Activated CD4-positive, alpha-beta memory T cell treated with anti-CD3 and anti-CD28 coated beads, Interleukin-2, amount 10 ng/mL, durations not matched to agents 7 days and 5 days (primary cell): ENCODE measurements around the gene SFRP5. TPM values are rescaled to one million over a fixed set of nuclear protein-coding genes. Genes with fewer than 3 reads are reported as not detected.
A peak's percentile ranks its signal among the peaks of the same experiment; 100 is the strongest.

ENCODE experiments used
- CTCF ChIA-PET: fragments of 350-600 bp; sonication (Branson Sonifier 250); formaldehyde crosslinking; loops from one replicate; lab custom pipeline; 2021; ENCODE audit warnings: antibody characterized with exemption, inconsistent platforms; lab: Charles Lee
- POLR2A ChIA-PET: fragments of 350-600 bp; sonication (Branson Sonifier 250); formaldehyde crosslinking; loops from one replicate; lab custom pipeline; 2021; ENCODE audit warnings: antibody characterized with exemption; lab: Charles Lee
- DNase-seq: peaks from one replicate; pipeline ENCODE4 v3.0.0-alpha.2; 2020
- H3K27ac Mint-ChIP-seq: one replicate; pipeline ENCODE4 v1.8.0; 2021; ENCODE audit warnings: mild to moderate bottlenecking, mixed read lengths
- H3K27me3 Mint-ChIP-seq: one replicate; pipeline ENCODE4 v1.8.0; 2021; ENCODE audit warnings: mixed read lengths
- H3K36me3 Mint-ChIP-seq: one replicate; pipeline ENCODE4 v1.8.0; 2021; ENCODE audit warnings: low read depth, mixed read lengths
- H3K4me1 Mint-ChIP-seq: one replicate; pipeline ENCODE4 v1.8.0; 2021; ENCODE audit warnings: mixed read lengths
- H3K4me3 Mint-ChIP-seq: one replicate; pipeline ENCODE4 v1.8.0; 2021; ENCODE audit warnings: mild to moderate bottlenecking, mixed read lengths
- H3K9me3 Mint-ChIP-seq: one replicate; pipeline ENCODE4 v1.8.0; 2021; ENCODE audit warnings: mixed read lengths
- total RNA-seq, 2 experiments: library from RNA; stranded (reverse); gene quantifications; one replicate each; pipeline ENCODE4 v1.2.3, GENCODE V29; 2021

SFRP5 gene
- total RNA-seq, 2 experiments from 2014 or later: not detected

- ChIA-PET POLR2A (no interaction called here), CTCF (interaction anchor here (1.0 to 2.6 kb wide), 3 partner anchors 57 to 110 kb away, joined by 3 to 13 read pairs (median 4); no protein-coding TSS in a partner anchor)
- DNase-seq: no peak
- no peaks in the 10 kb centered on the region for H3K27me3 Mint-ChIP-seq
- no peaks in the 10 kb centered on the region for H3K4me1 Mint-ChIP-seq
- no peak overlapping the region for H3K4me3 Mint-ChIP-seq
- H3K9me3 Mint-ChIP-seq: no peaks in the 10 kb centered on the region
- no peak overlapping the region for H3K27ac Mint-ChIP-seq
- H3K36me3 Mint-ChIP-seq: peaks cover 32% of the 10 kb centered on the region
Measured at GRCh38 chr10:97759946-97760345, 11.9 kb downstream of the SFRP5 start.

DNA sequence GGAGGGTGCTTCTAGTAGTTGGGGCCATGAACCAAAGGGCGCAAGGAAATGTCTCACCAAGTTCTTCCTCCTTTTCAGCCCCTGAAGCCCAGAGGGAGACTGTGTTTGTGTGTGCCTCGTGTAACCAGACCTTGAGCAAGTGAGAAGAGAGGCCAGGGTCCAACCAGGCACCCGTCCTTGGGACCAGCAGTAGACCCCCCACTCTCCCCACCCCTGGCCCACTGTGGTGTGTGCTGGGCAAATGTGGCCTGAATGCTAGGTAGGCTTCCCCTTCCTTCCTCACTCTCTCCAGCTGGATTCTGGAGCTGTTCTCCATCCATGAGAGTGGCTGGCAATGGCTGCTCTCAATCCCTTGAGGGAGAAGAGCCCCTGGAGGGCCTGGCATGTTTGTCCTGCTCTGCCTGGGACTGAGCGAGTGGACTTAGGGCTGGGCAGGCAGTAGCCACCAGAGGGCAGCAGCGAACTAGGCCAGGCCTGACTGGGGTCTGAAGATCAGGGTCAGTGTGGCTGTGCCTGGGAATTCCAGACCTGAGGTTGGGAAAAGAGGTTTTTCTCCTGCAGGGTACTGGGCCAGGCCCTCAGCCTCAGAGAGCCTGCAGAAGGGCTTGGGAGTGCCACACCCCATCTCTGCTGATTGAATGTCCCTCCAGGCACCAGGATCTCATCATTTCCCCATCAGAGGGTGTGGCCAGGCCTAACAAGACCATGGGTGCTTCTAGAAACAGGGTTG lies 12.5 kb downstream of the SFRP5 start:
- no peaks in the 10 kb centered on the region for H3K4me1 Mint-ChIP-seq
- peak; percentile 50 for DNase-seq
- POLR2A ChIA-PET: no interaction called here
- no peaks in the 10 kb centered on the region for H3K9me3 Mint-ChIP-seq
- H3K27ac Mint-ChIP-seq: no peak overlapping the region
- no peak overlapping the region for H3K4me3 Mint-ChIP-seq
- no peaks in the 10 kb centered on the region for H3K27me3 Mint-ChIP-seq
- H3K36me3 Mint-ChIP-seq: peaks cover 37% of the 10 kb centered on the region
- CTCF ChIA-PET: interaction anchor here (1.2 to 2.6 kb wide), 3 partner anchors 16 to 110 kb away, joined by 4 to 13 read pairs (median 4); no protein-coding TSS in a partner anchor

GRCh38 chr10:97757471-97757870 lies 14.3 kb downstream of the SFRP5 start:
- H3K27me3 Mint-ChIP-seq: no peaks in the 10 kb centered on the region
- no peak for DNase-seq
- H3K27ac Mint-ChIP-seq: no peak overlapping the region
- no peaks in the 10 kb centered on the region for H3K9me3 Mint-ChIP-seq
- no peaks in the 10 kb centered on the region for H3K4me1 Mint-ChIP-seq
- CTCF ChIA-PET: no interaction called here
- H3K36me3 Mint-ChIP-seq: peaks cover 47% of the 10 kb centered on the region
- H3K4me3 Mint-ChIP-seq: no peak overlapping the region
- POLR2A ChIA-PET: no interaction called here

DNA sequence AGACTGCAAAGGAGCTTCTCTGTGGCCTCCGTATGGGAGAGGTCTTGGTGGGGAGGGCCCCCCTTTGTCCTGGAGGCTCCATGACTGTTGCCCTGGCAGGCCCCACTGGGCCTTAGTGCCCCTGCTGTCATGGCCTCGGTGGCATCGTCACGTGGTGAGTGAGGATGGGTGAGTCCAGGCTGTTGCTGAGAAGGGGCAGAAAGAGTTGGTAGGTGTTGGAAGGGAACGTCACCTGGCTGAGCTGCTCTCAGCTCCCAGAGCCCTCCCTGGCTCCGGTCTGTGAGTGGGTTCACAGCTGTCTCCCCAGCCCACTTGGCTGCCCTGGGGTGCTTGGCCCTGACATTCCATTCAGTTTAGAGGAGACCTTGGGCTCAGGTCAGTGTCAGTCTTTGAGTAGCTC lies 16.1 kb downstream of the SFRP5 start:
- POLR2A ChIA-PET: no interaction called here
- no peak for DNase-seq
- no peaks in the 10 kb centered on the region for H3K27me3 Mint-ChIP-seq
- no peak overlapping the region for H3K4me3 Mint-ChIP-seq
- CTCF ChIA-PET: interaction anchor here (1.1 kb wide), 1 partner anchor 12 kb away, joined by 3 read pairs; no protein-coding TSS in a partner anchor
- no peaks in the 10 kb centered on the region for H3K4me1 Mint-ChIP-seq
- no peaks in the 10 kb centered on the region for H3K9me3 Mint-ChIP-seq
- H3K36me3 Mint-ChIP-seq: peaks cover 53% of the 10 kb centered on the region
- H3K27ac Mint-ChIP-seq: no peak overlapping the region

- Mint-ChIP-seq H3K36me3 (peaks cover 51% of the 10 kb centered on the region), H3K4me1 (no peaks in the 10 kb centered on the region), H3K9me3 (no peaks in the 10 kb centered on the region), H3K27me3 (no peaks in the 10 kb centered on the region), H3K27ac (no peak overlapping the region), H3K4me3 (no peak overlapping the region)
- ChIA-PET CTCF (interaction anchor here (1.1 kb wide), 1 partner anchor 11 kb away, joined by 3 read pairs; no protein-coding TSS in a partner anchor), POLR2A (no interaction called here)
- DNase-seq: no peak
Measured at GRCh38 chr10:97754726-97755125, 17.1 kb downstream of the SFRP5 start.

GRCh38 chr10:97752956-97753355 lies 18.8 kb downstream of the SFRP5 start:
- Mint-ChIP-seq H3K36me3 (peaks cover 51% of the 10 kb centered on the region), H3K9me3 (no peaks in the 10 kb centered on the region), H3K27ac (no peak overlapping the region), H3K4me3 (no peak overlapping the region), H3K27me3 (no peaks in the 10 kb centered on the region), H3K4me1 (no peaks in the 10 kb centered on the region)
- ChIA-PET POLR2A (no interaction called here), CTCF (interaction anchor here (1.1 to 1.5 kb wide), 2 partner anchors 17 to 124 kb away, joined by 3 to 5 read pairs; partner anchors contain the start of gene ZFYVE27)
- no peak for DNase-seq

DNA sequence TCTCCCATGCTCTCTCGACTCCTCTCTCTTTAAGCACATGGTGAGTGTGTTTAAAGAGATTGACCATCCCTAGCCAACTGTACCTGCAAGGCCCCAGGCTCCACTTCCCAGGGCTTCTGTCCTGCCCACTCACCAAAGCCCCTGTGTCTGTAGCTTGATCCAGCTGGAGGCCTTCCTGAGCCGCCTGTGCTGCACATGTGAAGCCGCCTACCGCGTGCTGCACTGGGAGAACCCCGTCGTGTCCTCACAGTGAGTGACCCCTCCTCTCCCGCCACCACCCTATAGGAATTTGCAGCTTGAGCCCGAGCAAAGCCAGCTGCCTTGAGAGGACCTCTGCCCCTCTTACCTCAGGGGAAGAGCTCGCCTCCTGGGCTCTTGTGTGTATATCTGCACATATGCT lies 23.7 kb downstream of the SFRP5 start:
- Mint-ChIP-seq H3K36me3 (peaks cover 54% of the 10 kb centered on the region), H3K27me3 (no peaks in the 10 kb centered on the region), H3K4me3 (no peak overlapping the region), H3K9me3 (no peaks in the 10 kb centered on the region), H3K4me1 (no peaks in the 10 kb centered on the region), H3K27ac (no peak overlapping the region)
- CTCF ChIA-PET: interaction anchor here (1.3 to 1.5 kb wide), 3 partner anchors 11 to 121 kb away, joined by 3 to 4 read pairs (median 4); partner anchors contain the start of genes AVPI1 and ZFYVE27
- POLR2A ChIA-PET: interaction anchor here (1.2 to 1.8 kb wide), 2 partner anchors 9 to 12 kb away, joined by 3 to 5 read pairs; partner anchors contain the start of gene ZFYVE27
- no peak for DNase-seq

- ChIA-PET CTCF (interaction anchor here (1.0 to 1.5 kb wide), 3 partner anchors 11 to 280 kb away, joined by 3 to 4 read pairs (median 4); partner anchors contain the start of genes AVPI1 and ZFYVE27), POLR2A (interaction anchor here (1.2 to 1.8 kb wide), 2 partner anchors 9 to 11 kb away, joined by 3 to 5 read pairs; partner anchors contain the start of gene ZFYVE27)
- H3K4me1 Mint-ChIP-seq: no peaks in the 10 kb centered on the region
- H3K4me3 Mint-ChIP-seq: no peak overlapping the region
- H3K9me3 Mint-ChIP-seq: no peaks in the 10 kb centered on the region
- no peak for DNase-seq
- no peak overlapping the region for H3K27ac Mint-ChIP-seq
- H3K36me3 Mint-ChIP-seq: peaks cover 55% of the 10 kb centered on the region
- no peaks in the 10 kb centered on the region for H3K27me3 Mint-ChIP-seq
Measured at GRCh38 chr10:97747573-97747972, 24.2 kb downstream of the SFRP5 start.

GRCh38 chr10:97744405-97745035 lies 27.3 kb downstream of the SFRP5 start:
- no peak for DNase-seq
- Mint-ChIP-seq H3K27ac (no peak overlapping the region), H3K4me3 (no peak overlapping the region), H3K4me1 (peaks cover 12% of the 10 kb centered on the region), H3K36me3 (peaks cover 56% of the 10 kb centered on the region), H3K27me3 (no peaks in the 10 kb centered on the region), H3K9me3 (no peaks in the 10 kb centered on the region)
- ChIA-PET CTCF (interaction anchor here (0.5 to 1.4 kb wide), 5 partner anchors 11 to 526 kb away, joined by 3 to 4 read pairs (median 3); partner anchors contain the start of gene MARVELD1), POLR2A (interaction anchor here (1.2 to 1.3 kb wide), 2 partner anchors 8 to 57 kb away, joined by 3 read pairs; partner anchors contain the start of genes AVPI1 and ZFYVE27)

DNA sequence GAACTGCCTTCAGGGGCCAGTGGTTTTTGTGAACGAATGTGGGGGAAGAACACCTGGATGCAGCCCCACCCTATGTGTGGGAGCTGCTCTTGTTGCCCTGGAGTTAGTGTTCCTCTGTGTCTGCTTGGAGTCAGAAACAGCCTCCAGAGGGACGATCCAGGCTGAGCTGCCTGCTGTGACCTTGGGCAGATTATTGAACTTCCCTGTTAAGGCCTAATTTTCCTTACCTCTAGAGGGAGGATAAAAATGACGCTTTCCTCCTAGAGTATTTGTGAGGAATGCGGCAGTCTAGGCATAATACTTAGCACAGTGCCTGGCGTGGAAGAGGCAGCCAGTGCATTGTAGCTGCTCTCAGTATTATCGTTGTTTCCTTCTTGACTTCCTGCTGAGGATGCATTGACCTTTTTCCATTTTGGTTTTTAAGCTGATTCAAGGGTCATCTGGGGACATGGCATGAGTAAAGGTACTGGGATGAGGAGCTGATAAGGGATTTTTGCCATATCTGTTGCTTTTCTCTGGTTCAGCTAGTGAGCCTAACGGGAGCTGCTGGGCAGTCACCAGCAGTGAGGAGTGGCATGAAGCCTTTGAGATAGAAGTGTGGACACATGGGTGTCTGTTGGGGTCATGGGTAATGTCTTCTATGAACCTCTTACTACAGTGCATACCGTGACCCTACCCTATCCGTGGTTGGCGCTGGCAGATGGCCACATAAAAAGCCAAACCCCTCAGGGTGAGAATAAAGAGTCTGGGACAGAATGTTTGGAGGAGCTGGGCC lies 28.4 kb downstream of the SFRP5 start:
- Mint-ChIP-seq H3K27ac (no peak overlapping the region), H3K9me3 (no peaks in the 10 kb centered on the region), H3K36me3 (peaks cover 55% of the 10 kb centered on the region), H3K4me1 (peaks cover 17% of the 10 kb centered on the region), H3K4me3 (no peak overlapping the region), H3K27me3 (no peaks in the 10 kb centered on the region)
- DNase-seq: no peak
- ChIA-PET POLR2A (interaction anchor here (0.6 kb wide), 1 partner anchor 171 kb away, joined by 3 read pairs; no protein-coding TSS in a partner anchor), CTCF (interaction anchor here (0.6 to 1.4 kb wide), 4 partner anchors 12 to 34 kb away, joined by 3 to 6 read pairs (median 4); partner anchors contain the start of gene MARVELD1)

DNA sequence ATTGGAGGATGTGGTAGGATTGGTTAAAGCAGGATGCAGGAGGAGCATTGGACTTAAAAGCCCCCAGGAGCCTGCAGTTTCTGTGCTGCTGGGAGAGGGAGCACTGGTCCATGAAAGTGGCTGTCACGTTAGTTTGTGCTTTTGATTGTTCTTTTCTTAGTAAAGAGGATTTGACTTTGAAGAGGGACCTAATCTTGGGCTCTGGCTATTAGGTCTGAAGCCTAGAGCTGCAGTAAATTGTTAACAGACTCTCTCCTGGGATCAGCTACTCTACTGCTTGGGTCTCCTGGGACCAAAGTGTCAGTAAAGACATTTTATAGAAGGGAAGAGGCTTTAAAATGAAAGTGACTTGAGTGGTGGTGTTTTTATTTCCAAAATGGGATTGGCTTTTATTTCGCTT lies 31.2 kb downstream of the SFRP5 start:
- H3K27ac Mint-ChIP-seq: no peak overlapping the region
- POLR2A ChIA-PET: no interaction called here
- no peak for DNase-seq
- CTCF ChIA-PET: no interaction called here
- peaks cover 40% of the 10 kb centered on the region for H3K4me1 Mint-ChIP-seq
- peaks cover 2% of the 10 kb centered on the region for H3K9me3 Mint-ChIP-seq
- peaks cover 54% of the 10 kb centered on the region for H3K36me3 Mint-ChIP-seq
- no peaks in the 10 kb centered on the region for H3K27me3 Mint-ChIP-seq
- H3K4me3 Mint-ChIP-seq: no peak overlapping the region

- POLR2A ChIA-PET: interaction anchor here (0.9 to 1.4 kb wide), 2 partner anchors 10 to 25 kb away, joined by 3 to 4 read pairs; partner anchors contain the start of gene MARVELD1
- CTCF ChIA-PET: interaction anchor here (0.7 kb wide), 1 partner anchor 119 kb away, joined by 3 read pairs; no protein-coding TSS in a partner anchor
- peak overlapping the region; percentile 85 for H3K4me3 Mint-ChIP-seq
- H3K9me3 Mint-ChIP-seq: peaks cover 2% of the 10 kb centered on the region
- DNase-seq: no peak
- H3K27ac Mint-ChIP-seq: no peak overlapping the region
- H3K4me1 Mint-ChIP-seq: peaks cover 42% of the 10 kb centered on the region
- H3K27me3 Mint-ChIP-seq: no peaks in the 10 kb centered on the region
- peaks cover 38% of the 10 kb centered on the region for H3K36me3 Mint-ChIP-seq
Measured at GRCh38 chr10:97738616-97739015, 33.2 kb downstream of the SFRP5 start.
